HG03039 (cell line): ENCODE results near the gene ZNF530.

ENCODE experiments used
- ATAC-seq: cut with Tn5 transposase; IDR thresholded peaks from one replicate; pipeline ENCODE4 v1.9.1; 2021; ENCODE audit warnings: mild to moderate bottlenecking, moderate library complexity; ENCODE audit not compliant: unreplicated experiment

The ZNF530 gene

DNA sequence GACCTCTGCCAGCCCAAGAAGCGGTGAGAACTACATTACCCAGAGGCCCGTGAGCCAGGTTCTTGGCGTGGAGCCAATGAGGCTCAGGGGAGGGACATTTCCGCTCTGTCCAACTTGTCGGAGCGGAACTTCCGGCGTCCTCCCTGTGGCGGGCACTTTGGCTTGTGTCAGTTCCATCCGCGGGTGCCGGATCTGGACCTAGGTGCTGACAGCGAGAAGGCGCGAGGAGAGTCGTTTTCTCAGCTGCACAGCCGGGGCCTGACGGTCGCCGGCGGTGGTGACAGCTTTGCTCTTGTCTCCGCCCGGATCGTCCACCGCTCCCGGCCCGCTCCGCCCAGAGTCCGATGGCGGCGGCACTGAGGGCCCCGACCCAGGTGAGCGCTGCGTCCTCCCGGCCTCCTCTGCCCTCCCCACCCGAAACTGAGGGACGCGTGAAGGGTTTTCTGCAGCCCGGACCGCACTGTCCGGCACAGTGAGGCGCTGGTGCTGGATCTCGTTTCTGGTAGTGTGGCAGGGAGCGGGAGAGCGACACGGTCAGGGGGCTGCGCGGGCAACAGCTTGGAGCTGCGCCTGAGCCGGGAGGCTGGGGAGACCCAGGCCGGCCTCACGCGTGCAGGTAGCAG lies at the start of gene ZNF530:
ZNF530 (plus strand) TSS at position 125 of the 623 bp plus-strand sequence. CDS start 4,461 bp downstream, outside the sequence.
- peak; percentile 88 for ATAC-seq

- no peak for ATAC-seq
Observed at GRCh38 chr19:57552432-57552831, 47.3 kb upstream of the ZNF530 start.

GRCh38 chr19:57557659-57558058 lies 42.0 kb upstream of the ZNF530 start:
- no peak for ATAC-seq

- ATAC-seq: no peak
Observed at GRCh38 chr19:57558525-57558924, 41.2 kb upstream of the ZNF530 start.

- no peak for ATAC-seq
Observed at GRCh38 chr19:57559008-57559403, 40.7 kb upstream of the ZNF530 start.

GRCh38 chr19:57559404-57560025 lies 40.2 kb upstream of the ZNF530 start, which contains the start of gene ZNF550:
Gene ZNF550 (minus strand): TSS chr19:57559863. CDS start chr19:57559682, 181 bp downstream.
- peak; percentile 98 for ATAC-seq

GRCh38 chr19:57560049-57560491 lies 39.6 kb upstream of the ZNF530 start:
- ATAC-seq: no peak

GRCh38 chr19:57563547-57563946 lies 36.1 kb upstream of the ZNF530 start:
- ATAC-seq: no peak

- ATAC-seq: no peak
Observed at GRCh38 chr19:57566396-57567265, 33.1 kb upstream of the ZNF530 start.

GRCh38 chr19:57570707-57571106 lies 29.0 kb upstream of the ZNF530 start:
- no peak for ATAC-seq

GRCh38 chr19:57572415-57572947 lies 27.2 kb upstream of the ZNF530 start:
- no peak for ATAC-seq

GRCh38 chr19:57576661-57577060 lies 23.0 kb upstream of the ZNF530 start:
- no peak for ATAC-seq

GRCh38 chr19:57578487-57579205 lies 21.0 kb upstream of the ZNF530 start, which contains the start of gene ZNF416:
Gene ZNF416 (minus strand): TSS chr19:57578911. CDS start chr19:57578704, 207 bp downstream.
- ATAC-seq: peak; percentile 92

- ATAC-seq: no peak
Observed at GRCh38 chr19:57583104-57583520, 16.6 kb upstream of the ZNF530 start.

DNA sequence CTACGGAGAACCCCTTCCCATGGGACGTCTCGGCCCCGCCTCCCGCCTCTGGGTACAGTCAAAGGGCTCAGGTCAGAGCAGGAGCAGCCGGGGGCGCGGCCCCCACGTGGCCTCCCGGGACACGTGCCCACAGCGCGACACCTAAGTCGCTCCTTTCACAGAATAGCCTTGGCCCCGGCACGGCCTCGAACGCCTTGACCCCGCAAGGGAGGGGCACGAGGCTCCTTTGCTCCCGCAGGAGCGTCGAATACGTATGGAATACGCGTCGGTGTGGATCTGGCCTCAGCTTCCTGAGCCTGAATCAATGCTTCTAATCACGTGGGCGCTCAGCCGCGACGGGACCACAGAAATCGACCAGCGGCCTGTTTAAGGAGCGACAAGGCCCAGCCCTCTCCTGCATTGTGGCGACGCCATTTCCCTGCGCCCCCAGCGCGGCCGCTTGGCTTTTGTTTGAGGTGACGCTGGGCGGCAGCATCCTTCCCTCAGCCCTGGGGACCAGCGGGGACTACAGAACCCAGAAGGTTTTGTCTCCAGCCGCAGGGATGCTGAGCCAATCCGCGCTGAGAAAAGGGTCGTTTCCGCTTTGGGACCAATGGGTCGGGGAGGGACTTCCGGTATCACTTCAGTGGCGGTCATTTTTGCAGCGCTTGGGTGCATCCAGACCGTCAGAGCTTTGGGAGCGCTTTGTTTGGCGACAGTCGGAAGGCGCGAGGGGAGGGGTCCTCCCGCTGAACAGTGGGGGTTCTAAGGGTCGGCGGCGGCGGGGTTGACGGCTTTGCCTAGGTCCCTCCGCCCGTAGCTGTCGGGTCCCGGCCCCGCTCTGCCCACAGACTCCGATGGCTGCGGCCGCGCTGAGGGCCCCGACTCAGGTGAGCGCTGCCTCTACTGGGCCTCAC lies 15.9 kb upstream of the ZNF530 start, which contains the start of gene ZIK1:
ZIK1 (plus strand) TSS at position 625 of the 896 bp plus-strand sequence; CDS start at position 837, 212 bp downstream.
- ATAC-seq: peak; percentile 33

DNA sequence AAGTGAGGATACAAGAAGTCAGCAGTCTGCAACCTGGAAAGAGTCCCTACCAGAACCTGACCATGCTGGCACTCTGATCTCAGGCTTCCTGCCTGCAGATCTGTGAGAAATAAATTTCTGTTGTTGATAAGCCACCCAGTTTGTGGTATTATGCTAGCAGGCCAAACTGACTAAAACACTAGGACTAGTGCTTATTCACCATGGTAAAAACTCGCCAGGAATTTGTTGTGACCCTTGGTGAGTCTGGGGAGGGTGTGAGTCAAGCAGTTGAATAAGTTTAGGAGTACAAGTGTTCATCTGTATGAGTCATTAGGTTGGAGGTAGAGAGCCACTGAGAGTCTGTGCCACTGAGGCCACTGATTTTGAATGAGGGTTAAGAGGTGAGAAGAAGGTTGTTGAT lies 12.2 kb upstream of the ZNF530 start:
- ATAC-seq: no peak

DNA sequence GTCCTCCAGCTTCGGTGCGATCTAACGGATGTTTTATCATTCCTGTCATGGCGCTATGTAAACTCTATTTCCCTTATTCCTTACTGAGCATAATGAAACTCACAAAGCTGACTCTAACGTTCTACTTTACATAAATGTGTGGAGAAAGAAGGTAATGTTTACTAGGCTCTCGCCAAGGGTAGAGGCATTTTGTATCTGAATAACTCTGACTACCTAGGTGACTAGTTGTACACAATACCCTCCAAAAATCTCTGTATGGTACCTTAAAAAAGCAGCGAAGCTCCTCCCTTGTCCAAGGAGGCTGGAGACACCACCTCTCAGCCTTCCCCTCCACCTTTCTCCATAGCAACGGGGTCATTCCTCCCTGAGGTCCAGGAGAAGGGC lies 316 bp upstream of the ZNF530 start:
- ATAC-seq: no peak

- no peak for ATAC-seq
Observed at GRCh38 chr19:57606931-57607330, 7.2 kb downstream of the ZNF530 start.

DNA sequence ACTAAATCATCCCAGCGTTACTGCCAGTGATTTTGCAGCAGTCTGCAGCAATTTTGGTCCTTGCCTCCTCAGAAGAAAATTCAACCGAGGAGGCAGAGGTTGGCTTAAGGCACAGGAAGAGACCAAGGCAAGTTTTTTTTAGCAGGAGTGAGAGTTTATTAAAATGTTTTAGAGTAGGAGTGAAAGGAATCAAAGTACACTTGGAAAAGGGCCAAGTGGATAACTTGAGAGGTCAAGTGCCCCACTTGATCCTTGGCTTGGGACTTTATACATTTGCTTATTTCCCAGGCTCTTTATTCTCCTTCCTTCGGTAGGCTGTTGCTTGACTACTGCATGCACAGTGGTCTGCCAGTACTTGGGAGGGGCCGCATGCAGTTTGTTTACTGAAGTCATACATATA lies 11.4 kb downstream of the ZNF530 start:
- no peak for ATAC-seq
